GM18858 (cell line): ENCODE data around the gene PDHB.
A peak's percentile ranks its signal among the peaks of the same experiment; 100 is the strongest.

Experiments
- ATAC-seq: cut with Tn5 transposase; IDR thresholded peaks from one replicate; pipeline ENCODE4 v1.9.1; 2021; ENCODE audit not compliant: unreplicated experiment

The PDHB gene

GRCh38 chr3:58433400-58434167 is at the start of gene PDHB:
Gene PDHB, minus strand, starts transcription at chr3:58433832. Its CDS starts 23 bp downstream, at chr3:58433809.
- peak; percentile 84 for ATAC-seq

GRCh38 chr3:58482917-58483636 is 49.4 kb upstream of the PDHB start:
- no peak for ATAC-seq

- ATAC-seq = no peak
Measured at GRCh38 chr3:58480309-58480708, 46.7 kb upstream of the PDHB start.

GRCh38 chr3:58478781-58479180 is 45.1 kb upstream of the PDHB start:
- ATAC-seq = no peak

- no peak for ATAC-seq
Measured at GRCh38 chr3:58474967-58475578, 41.4 kb upstream of the PDHB start.

GRCh38 chr3:58474348-58474911 is 40.8 kb upstream of the PDHB start:
- ATAC-seq = no peak

- ATAC-seq = no peak
Measured at GRCh38 chr3:58473275-58473674, 39.6 kb upstream of the PDHB start.

- ATAC-seq = no peak
Measured at GRCh38 chr3:58471025-58471887, 37.6 kb upstream of the PDHB start.

- ATAC-seq = no peak
Measured at GRCh38 chr3:58470363-58471024, 36.9 kb upstream of the PDHB start.

GRCh38 chr3:58469096-58469495 is 35.5 kb upstream of the PDHB start:
- no peak for ATAC-seq

- ATAC-seq = no peak
Measured at GRCh38 chr3:58466899-58467563, 33.4 kb upstream of the PDHB start.

GRCh38 chr3:58464866-58465265 is 31.2 kb upstream of the PDHB start:
- ATAC-seq = no peak

- ATAC-seq = no peak
Measured at GRCh38 chr3:58463942-58464271, 30.3 kb upstream of the PDHB start.

- ATAC-seq = peak; percentile 74
Measured at GRCh38 chr3:58463181-58463941, 29.7 kb upstream of the PDHB start.

GRCh38 chr3:58462829-58463180 is 29.2 kb upstream of the PDHB start:
- ATAC-seq = no peak

- no peak for ATAC-seq
Measured at GRCh38 chr3:58459160-58459559, 25.5 kb upstream of the PDHB start.

- no peak for ATAC-seq
Measured at GRCh38 chr3:58452176-58452575, 18.5 kb upstream of the PDHB start.

GRCh38 chr3:58441514-58442450 is 8.2 kb upstream of the PDHB start:
- ATAC-seq = no peak
